HCT116 (cell line): ENCODE data around the gene EIF2D. TPM values are rescaled to one million over a fixed set of nuclear protein-coding genes. Genes with fewer than 3 reads are reported as not detected.

Experiments used
- ATAC-seq: fragments of 200-7000 bp; cut with Tn5 transposase; 2 replicates; pipeline ENCODE4 v1.9.1; 2020; ENCODE audit warnings: mild to moderate bottlenecking, moderate library complexity
- BruUV-seq: library from RNA; stranded (reverse); fragments of 400-500 nt; replicated peaks from 2 replicates; lab custom pipeline; 2021; lab: Mats Ljungman, UMichigan
- CTCF ChIA-PET: fragments of 300-600 bp; sonication (Branson Sonifier 250); formaldehyde crosslinking; loops from one replicate; lab custom pipeline; 2021; ENCODE audit warnings: antibody characterized with exemption; lab: Charles Lee
- POLR2A ChIA-PET: fragments of 300-600, 350-600 bp; sonication (Branson Sonifier 250); formaldehyde crosslinking; loops from one replicate; lab custom pipeline; 2021; ENCODE audit warnings: antibody characterized with exemption; lab: Charles Lee
- RAD21 ChIA-PET, 2 experiments: fragments of 300-600 bp; sonication (Branson Sonifier 250); formaldehyde crosslinking; loops; one replicate each; lab custom pipeline; 2023; ENCODE audit warnings: low total read pairs in 2 of 2; ENCODE audit not compliant: uncharacterized antibody in 2 of 2, unreplicated experiment in 2 of 2, low non-redundant PET in 1 of 2; lab: Charles Lee
- DNase-seq: peaks from one replicate; pipeline ENCODE4 v3.0.0-alpha.2; 2010; ENCODE audit warnings: low read depth, low spot score
- H2AFZ ChIP-seq: fragments of 200-600 bp; shearing (Covaris generic), sonication (generic); 2 replicates; pipeline ENCODE4 v1.6.1; 2017; ENCODE audit warnings: low read depth, mixed run types, mixed read lengths, antibody characterized with exemption, low read length; ENCODE audit not compliant: poor library complexity, severe bottlenecking
- H3K27ac ChIP-seq: 2 replicates; pipeline ENCODE4 v1.5.1; 2012; ENCODE audit warnings: low read depth, low read length
- H3K27me3 ChIP-seq: fragments of 200-600 bp; sonication (generic); 2 replicates; pipeline ENCODE4 v1.6.1; 2016; ENCODE audit warnings: mixed run types, low read length, mixed read lengths; ENCODE audit not compliant: insufficient read depth
- H3K36me3 ChIP-seq, 2 experiments: fragments of 200-500 bp in 1 of 2; fragments of 200-600 bp in 1 of 2; sonication (Bioruptor generic) in 1 of 2; sonication (generic) in 1 of 2; 2 replicates each; pipeline versions ENCODE4 v1.5.1 to v1.6.1; 2014 to 2016; ENCODE audit warnings: low read length in 2 of 2, inconsistent platforms in 1 of 2, mixed read lengths in 1 of 2, mixed run types in 1 of 2; ENCODE audit not compliant: insufficient read depth in 2 of 2, control insufficient read depth in 1 of 2
- H3K4me1 ChIP-seq, 2 experiments: fragments of 200-600 bp in 1 of 2; sonication (generic) in 1 of 2; 2 replicates each; pipeline versions ENCODE4 v1.5.1 to v1.6.1; 2012 to 2017; ENCODE audit warnings: low read length in 2 of 2, inconsistent platforms in 1 of 2, mild to moderate bottlenecking in 1 of 2, mixed read lengths in 1 of 2, mixed run types in 1 of 2, moderate library complexity in 1 of 2; ENCODE audit not compliant: insufficient read depth in 2 of 2, control insufficient read depth in 1 of 2
- H3K4me2 ChIP-seq: fragments of 200-600 bp; sonication (generic); 2 replicates; pipeline ENCODE4 v1.6.1; 2017; ENCODE audit warnings: mixed run types, low read length, mixed read lengths
- H3K4me3 ChIP-seq, 2 experiments: fragments of 200-600 bp in 1 of 2; sonication (generic) in 1 of 2; replicated peaks in 1 of 2; 2 replicates each; pipeline ENCODE4 v1.5.1; 2011 to 2016; ENCODE audit warnings: low read length in 2 of 2, control low read depth in 1 of 2, low read depth in 1 of 2, mild to moderate bottlenecking in 1 of 2, mixed read lengths in 1 of 2, mixed run types in 1 of 2
- H3K79me2 ChIP-seq: fragments of 200-600 bp; sonication (generic); 2 replicates; pipeline ENCODE4 v1.6.1; 2017; ENCODE audit warnings: mild to moderate bottlenecking, mixed run types, low read length, moderate library complexity, mixed read lengths; ENCODE audit not compliant: insufficient read depth
- H3K9ac ChIP-seq: fragments of 200-600 bp; sonication (generic); 2 replicates; pipeline ENCODE4 v1.6.1; 2016; ENCODE audit warnings: low read length, mixed read lengths
- H3K9me2 ChIP-seq: fragments of 200-600 bp; sonication (generic), shearing (Covaris generic); 2 replicates; pipeline ENCODE4 v1.6.1; 2017; ENCODE audit warnings: mixed run types, mild to moderate bottlenecking, moderate library complexity; ENCODE audit not compliant: insufficient read depth
- H3K9me3 ChIP-seq, 2 experiments: fragments of 200-500 bp in 1 of 2; fragments of 200-600 bp in 1 of 2; sonication (Bioruptor generic) in 1 of 2; sonication (generic) in 1 of 2; 2 replicates each; pipeline ENCODE4 v1.6.1; 2014 to 2017; ENCODE audit warnings: low read length in 2 of 2, mixed read lengths in 2 of 2, inconsistent platforms in 1 of 2, low read depth in 1 of 2, mild to moderate bottlenecking in 1 of 2, mixed run types in 1 of 2, moderate library complexity in 1 of 2; ENCODE audit not compliant: control insufficient read depth in 1 of 2, insufficient read depth in 1 of 2
- H4K20me1 ChIP-seq: fragments of 200-600 bp; sonication (generic), shearing (Covaris generic); 2 replicates; pipeline ENCODE4 v1.6.1; 2017; ENCODE audit warnings: mixed run types, mild to moderate bottlenecking, moderate library complexity; ENCODE audit not compliant: insufficient read depth
- CBX3 ChIP-seq: IDR thresholded peaks from 2 replicates; pipeline ENCODE4 v1.6.1; 2012; ENCODE audit warnings: low read depth
- EGR1 ChIP-seq: IDR thresholded peaks from 2 replicates; pipeline ENCODE4 v1.6.1; 2012; ENCODE audit warnings: low read depth
- ELF1 ChIP-seq: IDR thresholded peaks from 2 replicates; pipeline ENCODE4 v1.6.1; 2012; ENCODE audit warnings: low read depth, borderline replicate concordance
- MAX ChIP-seq: IDR thresholded peaks from 2 replicates; pipeline ENCODE4 v1.6.1; 2012
- POLR2AphosphoS5 ChIP-seq: IDR thresholded peaks from 2 replicates; pipeline ENCODE4 v1.6.1; 2011; ENCODE audit warnings: mild to moderate bottlenecking, low read depth, low read length, moderate library complexity
- RAD21 ChIP-seq: IDR thresholded peaks from 2 replicates; pipeline ENCODE4 v1.6.1; 2012; ENCODE audit warnings: low read depth, mild to moderate bottlenecking
- SRF ChIP-seq: IDR thresholded peaks from 2 replicates; pipeline ENCODE4 v1.6.1; 2012; ENCODE audit warnings: low read depth
- TCF7L2 ChIP-seq: IDR thresholded peaks from 2 replicates; pipeline ENCODE4 v1.7.0; 2011; ENCODE audit warnings: borderline replicate concordance, inconsistent platforms; ENCODE audit not compliant: insufficient read depth, insufficient read length; ENCODE audit errors: extremely low read depth
- ZBTB33 ChIP-seq: IDR thresholded peaks from 2 replicates; pipeline ENCODE4 v1.6.1; 2011; ENCODE audit warnings: mild to moderate bottlenecking, low read length, moderate library complexity; ENCODE audit not compliant: insufficient replicate concordance; ENCODE audit errors: extremely low read depth
- intact Hi-C: fragments of 100-400 bp; cut with micrococcal nuclease; formaldehyde crosslinking; loops from 2 replicates; pipeline ENCODE4 v1.10.0; 2022
- total RNA-seq: library from RNA; stranded (reverse); gene quantifications from one replicate; pipeline ENCODE4 v1.2.1, GENCODE V29; 2021; ENCODE audit not compliant: unreplicated experiment

EIF2D gene
- total RNA-seq, 1 experiment from 2014 or later = 54.8 TPM

- intact Hi-C loops = no loop called here
- Histone ChIP-seq H3K9me2 (no peaks in the 10 kb centered on the region), H3K27ac (no peak overlapping the region), H3K9ac (peak overlapping the region; percentile 38), H3K4me1 (peaks cover 5 to 23% of the 10 kb centered on the region in 2 experiments; a peak in 3 of 4 replicates), H4K20me1 (no peaks in the 10 kb centered on the region), H2AFZ (no peak overlapping the region), H3K36me3 (no peaks in the 10 kb centered on the region), H3K4me2 (peak overlapping the region; percentile 68), H3K79me2 (no peaks in the 10 kb centered on the region), H3K4me3 (peak overlapping the region; percentile 45 to 56), H3K9me3 (no peaks in the 10 kb centered on the region), H3K27me3 (no peaks in the 10 kb centered on the region)
- no peak for TF ChIP-seq CBX3
- 0 out of 2 replicates have a peak, but pooled peaks have one; percentile 46 for TF ChIP-seq EGR1
- no peak for TF ChIP-seq SRF
- TF ChIP-seq POLR2AphosphoS5 = no peak
- TF ChIP-seq ZBTB33 = no peak
- no peak for TF ChIP-seq MAX
- TF ChIP-seq RAD21 = no peak
- no peak for TF ChIP-seq ELF1
- no peak for TF ChIP-seq TCF7L2
- BruUV-seq = no TSS peak
- CTCF ChIA-PET = no interaction called here
- POLR2A ChIA-PET = no interaction called here
- DNase-seq (no peak), ATAC-seq (peak; percentile 78)
- RAD21 ChIA-PET = no interaction called here
These were observed 55.3 kb downstream of the EIF2D start for GRCh38 chr1:206556750-206557635.
